A549 treated with CORT108297 at 1 μM for 4 hours (cell line): ENCODE results near the gene SRR. TPM values are rescaled to one million over a fixed set of nuclear protein-coding genes. Genes with fewer than 3 reads are reported as not detected.

Source experiments
- total RNA-seq: library from RNA; stranded (reverse); fragments of 200-300 nt; extraction: Qiagen RNA extraction; gene quantifications from 5 replicates; pipeline ENCODE4 v1.2.3, GENCODE V29; 2022

SRR gene, protein sequence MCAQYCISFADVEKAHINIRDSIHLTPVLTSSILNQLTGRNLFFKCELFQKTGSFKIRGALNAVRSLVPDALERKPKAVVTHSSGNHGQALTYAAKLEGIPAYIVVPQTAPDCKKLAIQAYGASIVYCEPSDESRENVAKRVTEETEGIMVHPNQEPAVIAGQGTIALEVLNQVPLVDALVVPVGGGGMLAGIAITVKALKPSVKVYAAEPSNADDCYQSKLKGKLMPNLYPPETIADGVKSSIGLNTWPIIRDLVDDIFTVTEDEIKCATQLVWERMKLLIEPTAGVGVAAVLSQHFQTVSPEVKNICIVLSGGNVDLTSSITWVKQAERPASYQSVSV
- 6.5 to 9.1 TPM (median 8.5 TPM) in 5 replicates for total RNA-seq

DNA sequence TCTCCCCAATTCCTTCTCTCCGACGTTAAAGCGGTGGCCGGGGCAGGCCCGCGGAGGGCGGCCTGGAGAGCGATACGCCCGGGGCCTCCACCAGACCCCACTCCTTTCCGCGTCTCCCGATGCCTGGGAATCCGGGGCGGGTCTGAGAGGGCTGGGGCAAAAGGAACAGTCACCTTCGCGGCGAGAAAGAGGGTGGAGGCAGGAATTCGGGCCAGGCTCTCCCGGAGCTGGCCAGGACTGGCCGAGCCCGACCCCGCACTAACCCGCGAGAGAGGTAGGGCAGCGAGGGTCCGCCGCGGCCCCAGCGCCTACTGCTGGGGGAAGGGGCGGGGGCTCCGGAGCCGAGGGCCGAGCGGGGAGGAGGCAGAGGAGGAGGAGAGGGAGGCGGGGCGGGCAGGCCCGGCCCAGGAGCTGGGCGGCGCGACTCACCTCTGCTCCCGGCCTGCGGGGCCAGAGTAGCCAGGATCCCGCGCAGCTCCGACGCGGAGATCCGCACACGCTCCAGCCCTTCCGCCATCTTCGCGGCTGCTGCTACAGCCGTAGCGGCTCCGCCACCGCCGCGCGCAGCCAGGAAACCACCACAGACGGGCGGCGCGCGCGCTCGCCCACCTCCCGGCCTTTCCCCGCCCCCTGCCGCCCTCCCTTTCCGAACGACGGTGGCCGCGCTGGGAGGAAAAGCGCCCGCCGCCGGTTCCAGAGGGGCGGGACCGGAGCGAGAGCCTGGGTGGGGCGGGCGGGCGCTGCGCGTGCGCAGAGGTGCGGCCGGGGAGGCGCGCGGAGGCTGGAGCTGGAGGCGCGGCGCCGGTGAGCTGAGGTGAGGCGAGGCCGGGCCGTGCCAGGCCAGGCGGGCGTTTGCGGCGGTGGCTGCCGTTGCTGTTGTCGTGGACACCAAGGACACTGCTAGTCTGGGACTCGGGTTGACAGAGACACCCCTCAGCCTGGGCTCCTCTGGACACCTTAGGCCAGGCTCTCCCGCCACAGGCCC lies at the start of gene SRR, which contains the start of gene SMG6:
Gene SRR, plus strand, starts transcription at position 747 of the 985 bp plus-strand sequence. CDS start 11,611 bp downstream, outside the sequence.
Gene SMG6, minus strand, starts transcription at position 582 of the 985 bp plus-strand sequence. Its CDS starts 65 bp downstream, at position 517.

DNA sequence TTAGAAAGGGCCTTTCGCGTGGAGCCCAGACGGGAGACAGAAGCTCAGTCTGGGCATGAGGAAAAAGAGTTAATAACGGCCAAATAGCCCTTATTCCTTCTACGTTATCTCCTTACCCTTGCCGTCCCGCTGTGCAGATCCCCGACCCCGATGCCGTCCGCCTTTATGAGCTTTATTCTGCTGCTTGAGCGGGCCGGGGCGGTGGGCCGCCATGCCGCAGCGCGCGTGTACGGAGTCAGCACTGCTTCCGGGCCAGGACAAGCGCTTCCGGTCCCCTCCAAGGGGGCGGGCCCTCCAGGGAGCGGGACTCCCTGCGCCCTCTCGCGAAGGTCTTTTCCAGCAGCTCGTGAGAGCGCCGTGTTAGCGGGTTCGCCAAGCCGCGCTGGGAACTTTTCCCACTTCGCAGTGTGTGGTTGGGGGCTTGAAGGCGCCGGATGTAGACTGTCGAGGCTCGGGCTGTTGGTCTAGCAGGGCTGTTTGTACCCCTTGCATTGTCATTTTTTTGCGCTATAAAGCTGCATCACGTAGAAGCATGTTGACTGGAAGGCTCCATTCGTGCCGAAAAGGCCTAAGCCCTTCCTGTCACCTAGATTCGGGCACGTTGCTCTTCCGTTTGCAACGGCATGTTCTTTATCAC lies 32.6 kb downstream of the SRR start, which contains the start of gene TSR1:
Gene TSR1, minus strand, starts transcription at position 243 of the 637 bp plus-strand sequence. Its CDS starts 30 bp downstream, at position 213.

DNA sequence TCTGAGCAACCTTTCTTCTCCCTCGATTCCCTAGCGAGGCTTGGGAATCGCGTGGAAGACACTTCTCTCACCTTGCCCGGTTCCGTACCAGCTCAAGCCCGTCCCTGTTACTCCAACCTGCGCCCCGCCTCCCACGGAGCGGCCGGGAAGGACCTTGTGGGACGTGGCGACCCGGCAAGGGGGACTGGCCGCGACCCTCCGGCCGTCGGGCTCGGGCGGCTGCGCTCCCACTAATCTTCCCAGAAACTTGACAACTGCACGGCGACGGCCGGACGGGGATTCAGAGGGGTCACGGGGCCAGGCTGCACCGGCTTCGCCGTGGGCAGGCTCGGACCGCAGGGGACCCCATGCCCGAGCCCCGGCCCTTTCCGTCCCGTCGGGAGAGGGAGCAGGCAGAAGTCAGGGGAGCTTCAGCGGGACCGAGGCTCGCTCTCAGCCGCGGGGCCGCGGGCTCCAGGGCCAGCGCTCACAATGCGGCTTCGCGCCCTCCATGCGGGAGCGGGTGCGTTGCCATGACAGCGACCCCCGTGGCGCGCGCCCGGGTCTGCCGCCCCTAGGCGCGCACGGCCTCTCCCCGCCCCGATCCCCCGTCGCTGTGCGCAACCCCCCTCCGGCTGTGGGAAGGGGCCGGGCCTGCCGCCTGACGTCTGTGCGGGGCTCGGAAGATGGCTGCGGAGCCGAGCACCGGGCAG lies 33.2 kb downstream of the SRR start, which contains the start of gene SGSM2:
Gene SGSM2, plus strand, starts transcription at position 650 of the 692 bp plus-strand sequence. CDS start 188 bp downstream, outside the sequence.

Other genes starting within 250 kb of the SRR start
- 0.60 to 2.0 TPM (median 1.7 TPM) in 5 replicates for gene HIC1, start 248.8 kb upstream of the SRR start, total RNA-seq
- 22.8 to 26.8 TPM (median 25.2 TPM) in 5 replicates for gene SMG6, start 165 bp upstream of the SRR start, total RNA-seq
- gene TSR1, start 32.5 kb downstream of the SRR start, total RNA-seq = 56.6 to 72.5 TPM (median 60.4 TPM) in 5 replicates
- gene SGSM2, start 33.6 kb downstream of the SRR start, total RNA-seq = 30.3 to 52.4 TPM (median 44.4 TPM) in 5 replicates
- 12.1 to 21.5 TPM (median 19.0 TPM) in 5 replicates for gene MNT, start 97.1 kb downstream of the SRR start, total RNA-seq
- gene METTL16, start 207.9 kb downstream of the SRR start, total RNA-seq = 29.5 to 37.5 TPM (median 33.7 TPM) in 5 replicates